AG09309 (cell line): ENCODE data around the gene PDZD8.

ENCODE experiments used
- DNase-seq: peaks from one replicate; pipeline ENCODE4 v3.0.0-alpha.2; 2010; ENCODE audit warnings: low read depth
- H3K4me3 ChIP-seq: 2 replicates; pipeline ENCODE4 v1.5.1; 2011; ENCODE audit warnings: mild to moderate bottlenecking, low read depth, low read length, moderate library complexity; ENCODE audit not compliant: control insufficient read depth
- TF ChIP-seq, protein P1 (sequence below): IDR thresholded peaks from 2 replicates; pipeline ENCODE4 v1.5.1; 2011; ENCODE audit warnings: mild to moderate bottlenecking, low read depth, low read length, inconsistent platforms; ENCODE audit not compliant: insufficient read depth, control insufficient read depth; ENCODE audit errors: missing control alignments

PDZD8 gene

DNA sequence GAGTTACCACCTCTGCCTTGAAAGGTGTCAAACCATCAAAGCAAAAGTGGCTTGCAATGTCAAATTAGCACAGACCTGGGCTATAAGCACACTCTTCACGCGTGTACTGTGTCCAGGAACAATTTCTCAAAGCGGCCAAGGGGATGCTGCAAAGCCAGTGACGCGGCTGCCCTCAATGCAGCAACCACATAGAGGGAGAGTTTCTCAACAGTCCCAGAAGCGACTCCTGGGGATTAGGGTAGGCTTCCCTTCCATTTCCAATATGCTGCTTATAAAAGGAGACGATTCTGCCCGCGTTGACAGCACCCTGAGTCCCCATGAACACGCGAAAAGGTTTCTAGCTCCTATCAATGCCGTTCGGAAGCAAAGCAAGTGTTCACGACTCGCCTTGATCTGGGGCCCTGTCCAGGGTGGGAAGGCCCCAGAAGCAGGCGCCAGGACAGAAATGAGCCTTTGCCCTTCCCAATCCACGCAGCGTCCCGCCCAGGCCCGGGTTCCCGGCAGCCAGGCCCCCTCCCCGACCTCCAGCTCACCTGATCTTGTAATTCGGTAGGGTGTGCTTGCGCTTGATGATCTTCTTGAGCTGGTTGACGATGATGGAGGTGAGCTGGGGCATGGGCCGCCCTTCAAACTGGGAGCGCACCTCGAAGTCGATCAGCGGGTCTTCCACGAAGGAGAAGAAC lies 1.3 kb downstream of the PDZD8 start:
- TF ChIP-seq, protein P1, sequence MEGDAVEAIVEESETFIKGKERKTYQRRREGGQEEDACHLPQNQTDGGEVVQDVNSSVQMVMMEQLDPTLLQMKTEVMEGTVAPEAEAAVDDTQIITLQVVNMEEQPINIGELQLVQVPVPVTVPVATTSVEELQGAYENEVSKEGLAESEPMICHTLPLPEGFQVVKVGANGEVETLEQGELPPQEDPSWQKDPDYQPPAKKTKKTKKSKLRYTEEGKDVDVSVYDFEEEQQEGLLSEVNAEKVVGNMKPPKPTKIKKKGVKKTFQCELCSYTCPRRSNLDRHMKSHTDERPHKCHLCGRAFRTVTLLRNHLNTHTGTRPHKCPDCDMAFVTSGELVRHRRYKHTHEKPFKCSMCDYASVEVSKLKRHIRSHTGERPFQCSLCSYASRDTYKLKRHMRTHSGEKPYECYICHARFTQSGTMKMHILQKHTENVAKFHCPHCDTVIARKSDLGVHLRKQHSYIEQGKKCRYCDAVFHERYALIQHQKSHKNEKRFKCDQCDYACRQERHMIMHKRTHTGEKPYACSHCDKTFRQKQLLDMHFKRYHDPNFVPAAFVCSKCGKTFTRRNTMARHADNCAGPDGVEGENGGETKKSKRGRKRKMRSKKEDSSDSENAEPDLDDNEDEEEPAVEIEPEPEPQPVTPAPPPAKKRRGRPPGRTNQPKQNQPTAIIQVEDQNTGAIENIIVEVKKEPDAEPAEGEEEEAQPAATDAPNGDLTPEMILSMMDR = no peak
- peak overlapping the region; percentile 61 for H3K4me3 ChIP-seq
- DNase-seq = no peak

DNA sequence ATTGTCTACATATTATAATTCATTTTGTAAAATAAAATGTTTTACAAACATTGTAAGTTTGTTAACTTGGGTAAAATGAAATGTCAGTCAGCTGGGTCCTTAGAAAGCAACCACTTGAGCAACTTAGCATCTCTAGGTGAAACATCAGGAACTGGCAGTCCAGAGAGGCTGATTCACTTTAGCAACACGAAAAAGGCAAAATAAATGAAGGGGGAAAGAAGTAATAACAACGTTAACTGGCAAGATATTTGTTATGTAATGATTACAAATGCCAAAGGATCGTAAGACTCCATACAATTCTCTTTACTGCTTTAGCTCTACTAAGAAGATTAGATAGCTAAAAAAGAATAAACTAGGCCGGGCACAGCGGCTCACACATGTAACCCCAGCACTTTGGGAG lies 5.0 kb downstream of the PDZD8 start:
- H3K4me3 ChIP-seq = no peak overlapping the region
- DNase-seq = no peak
- TF ChIP-seq, protein P1 = no peak

DNA sequence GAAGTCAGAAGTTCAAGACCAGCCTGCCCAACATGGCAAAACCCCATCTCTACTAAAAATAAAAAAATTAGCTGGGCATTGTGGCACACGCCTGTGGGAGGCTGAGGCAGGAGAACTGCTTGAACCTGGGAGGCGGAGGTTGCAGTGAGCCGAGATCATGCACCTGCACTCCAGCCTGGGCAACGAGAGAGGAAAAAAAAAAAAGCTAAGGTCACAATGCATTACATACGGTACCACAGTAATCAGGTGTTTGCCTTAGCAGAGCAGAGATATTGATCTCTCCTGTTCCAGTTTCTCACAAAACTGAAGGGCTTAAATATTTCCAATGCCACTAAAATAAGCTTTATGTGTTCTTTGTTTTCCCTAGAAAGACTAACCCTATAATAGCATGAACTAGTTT lies 7.5 kb downstream of the PDZD8 start:
- TF ChIP-seq, protein P1 = no peak
- no peak overlapping the region for H3K4me3 ChIP-seq
- no peak for DNase-seq

GRCh38 chr10:117366741-117367140 lies 8.5 kb downstream of the PDZD8 start:
- TF ChIP-seq, protein P1 = no peak
- no peak for DNase-seq
- H3K4me3 ChIP-seq = no peak overlapping the region

DNA sequence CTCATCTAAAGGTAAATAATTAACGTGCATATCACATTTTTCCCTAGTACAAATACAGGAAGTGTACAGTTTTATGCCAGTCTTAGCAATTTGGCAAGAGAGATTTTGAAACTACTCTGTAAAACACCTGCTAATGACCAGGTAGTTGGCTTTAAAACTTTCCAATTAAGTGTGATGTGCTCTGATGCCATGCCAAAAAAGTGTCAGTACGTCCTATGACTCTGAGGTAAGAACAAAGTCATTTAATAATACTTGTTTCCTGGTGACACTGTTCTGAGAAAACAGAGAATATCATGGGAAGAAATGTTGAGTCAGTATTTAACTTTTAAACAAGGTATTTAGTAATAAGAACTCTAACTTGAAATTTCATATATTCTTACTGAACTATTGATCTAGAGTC lies 9.6 kb downstream of the PDZD8 start:
- TF ChIP-seq, protein P1 = no peak
- DNase-seq = no peak
- H3K4me3 ChIP-seq = no peak overlapping the region

GRCh38 chr10:117364110-117364960 lies 10.9 kb downstream of the PDZD8 start:
- DNase-seq = no peak
- TF ChIP-seq, protein P1 = no peak
- no peak overlapping the region for H3K4me3 ChIP-seq
